Activated CD4-positive, alpha-beta T cell treated with anti-CD3 and anti-CD28 coated beads for 1 hour (primary cell): ENCODE data around the gene FRMPD2.
"Not testable (repeated sequence)": the region's sequence is repeated elsewhere in the genome, so short reads cannot be mapped to it uniquely, and the experiment has no call there.

Experiments used
- DNase-seq: peaks from one replicate; pipeline ENCODE4 v3.0.0-alpha.2; 2020

The FRMPD2 gene

DNA sequence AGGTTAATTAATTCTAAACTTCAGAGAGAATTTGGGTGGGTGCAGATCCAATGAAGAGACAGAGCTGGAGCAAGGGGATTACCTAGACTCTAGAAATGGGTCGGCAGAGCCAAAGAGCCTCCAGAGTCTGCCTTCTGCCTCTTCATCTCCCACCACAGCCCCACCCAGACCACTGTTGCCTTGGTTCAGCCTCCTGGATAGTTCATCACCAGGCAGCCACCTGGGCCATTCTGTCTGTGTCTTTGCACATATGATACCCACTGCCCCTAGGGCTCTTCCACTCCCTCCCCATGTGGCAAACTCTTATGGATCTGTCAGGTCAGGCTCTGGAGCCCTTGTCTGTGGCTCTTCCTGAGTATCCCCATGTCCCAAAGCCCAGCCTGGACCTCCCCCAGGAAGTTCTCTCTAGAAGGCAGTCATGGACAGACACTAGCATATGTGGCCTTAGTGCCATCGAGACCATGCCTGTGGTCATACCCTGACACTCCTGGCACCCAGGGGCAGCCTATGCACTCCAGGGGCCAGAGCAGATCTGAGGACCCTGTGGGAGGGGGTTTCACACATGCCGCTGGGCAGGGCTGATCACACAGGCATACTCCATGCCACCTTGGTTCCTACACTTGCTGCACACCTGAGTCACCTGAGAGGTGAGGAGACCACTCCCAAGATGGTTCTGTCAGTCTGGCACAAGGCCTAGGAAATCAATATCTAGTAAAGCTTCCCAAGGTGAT lies 41.6 kb downstream of the FRMPD2 start:
- no peak for DNase-seq

DNA sequence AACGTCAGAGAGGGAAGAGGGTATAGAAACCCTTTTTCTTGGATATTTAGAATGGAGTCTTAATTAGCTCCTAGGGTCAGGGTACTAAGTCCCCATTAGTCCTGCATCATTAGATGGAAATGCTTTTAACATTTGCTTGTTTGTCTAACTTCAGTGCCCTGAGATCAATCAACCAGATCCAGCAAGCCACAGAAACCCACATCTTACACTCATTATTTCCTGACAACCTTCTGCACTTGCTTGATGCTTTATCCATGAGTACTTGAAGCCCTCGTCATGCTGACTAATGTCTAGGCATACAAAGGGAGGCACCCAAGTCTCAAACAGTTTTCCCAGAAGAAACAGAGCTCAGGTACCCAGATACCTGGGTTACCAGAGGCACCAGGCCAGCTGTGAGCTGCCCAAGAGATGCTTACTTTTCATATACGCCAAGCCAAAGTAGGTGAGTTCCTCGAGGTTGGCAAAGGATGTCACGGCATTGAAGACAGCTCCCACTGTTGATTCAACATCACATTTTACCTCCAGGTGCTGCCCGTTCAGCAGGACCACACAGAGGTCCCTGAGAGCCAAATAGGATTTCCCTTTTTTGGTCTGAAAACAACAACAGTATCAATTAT lies 42.7 kb downstream of the FRMPD2 start:
- DNase-seq, result no peak

GRCh38 chr10:48231178-48231577 lies 43.3 kb downstream of the FRMPD2 start:
- DNase-seq, result no peak

DNA sequence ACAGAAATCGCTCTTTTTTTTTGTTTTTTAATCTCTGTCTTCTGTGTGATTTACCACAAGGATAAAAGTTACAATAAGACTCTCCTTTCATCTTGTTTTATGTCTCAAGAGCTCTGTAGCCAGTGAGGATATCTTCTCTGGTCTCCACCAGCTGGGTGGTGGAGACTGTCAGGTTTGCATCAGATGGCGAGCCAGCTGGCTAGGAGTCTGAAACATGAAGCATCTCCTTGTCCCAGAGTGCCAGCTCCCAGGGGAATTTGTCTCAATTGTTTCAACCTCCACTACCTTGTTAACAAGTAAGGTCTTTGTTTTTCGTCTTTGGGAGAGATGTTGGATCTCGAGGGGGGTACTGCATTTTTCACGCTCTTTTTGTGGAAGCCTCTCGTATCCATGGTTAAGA lies 47.3 kb downstream of the FRMPD2 start:
- no peak for DNase-seq

DNA sequence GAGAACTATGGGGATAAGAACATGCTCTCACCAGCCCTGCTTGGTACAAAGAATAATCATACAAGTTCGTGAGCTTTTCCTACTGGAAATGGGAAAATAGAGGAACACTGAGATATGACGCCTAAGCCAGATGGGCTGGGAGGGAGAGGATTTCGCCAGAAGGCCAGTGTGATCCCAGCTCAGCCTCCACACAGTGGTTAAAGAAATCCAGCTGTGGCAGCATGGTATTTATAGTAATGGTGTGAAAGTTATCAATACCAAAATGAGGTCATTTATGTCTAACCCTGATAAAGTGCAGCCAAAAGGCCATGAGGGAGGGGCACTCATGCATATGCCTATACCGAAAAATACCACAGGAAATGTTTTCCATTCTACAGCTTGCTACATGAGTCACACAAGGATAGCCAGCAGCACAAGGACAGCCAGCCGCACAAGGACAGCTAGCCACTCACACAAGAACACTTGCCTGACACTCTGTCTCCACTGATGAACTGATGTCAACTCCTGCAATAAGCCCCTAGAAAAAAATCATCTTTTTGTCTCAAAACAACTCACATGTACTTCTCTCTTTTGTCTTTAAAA lies 49.4 kb downstream of the FRMPD2 start:
- no peak for DNase-seq

- no peak for DNase-seq
Observed at GRCh38 chr10:48224296-48224695, 50.2 kb downstream of the FRMPD2 start.

- DNase-seq, result no peak
Observed at GRCh38 chr10:48221814-48222213, 52.7 kb downstream of the FRMPD2 start.

DNA sequence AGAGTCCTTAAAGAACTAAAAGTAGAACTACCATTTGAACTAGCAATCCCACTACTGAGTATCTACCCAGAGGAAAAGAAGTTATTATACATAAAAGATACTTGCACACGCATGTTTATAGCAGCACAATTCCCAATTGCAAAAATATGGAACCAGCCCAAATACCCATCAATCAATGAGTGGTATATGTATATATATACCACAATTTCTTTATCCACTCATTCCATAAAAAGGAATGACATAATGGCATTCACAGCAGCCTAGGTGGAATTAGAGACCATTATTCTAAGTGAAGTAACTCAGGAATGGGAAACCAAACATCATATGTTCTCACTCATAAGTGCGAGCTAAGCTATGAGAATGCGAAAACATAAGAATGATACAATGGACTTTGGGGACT lies 53.5 kb downstream of the FRMPD2 start:
- DNase-seq, result not testable (repeated sequence)

DNA sequence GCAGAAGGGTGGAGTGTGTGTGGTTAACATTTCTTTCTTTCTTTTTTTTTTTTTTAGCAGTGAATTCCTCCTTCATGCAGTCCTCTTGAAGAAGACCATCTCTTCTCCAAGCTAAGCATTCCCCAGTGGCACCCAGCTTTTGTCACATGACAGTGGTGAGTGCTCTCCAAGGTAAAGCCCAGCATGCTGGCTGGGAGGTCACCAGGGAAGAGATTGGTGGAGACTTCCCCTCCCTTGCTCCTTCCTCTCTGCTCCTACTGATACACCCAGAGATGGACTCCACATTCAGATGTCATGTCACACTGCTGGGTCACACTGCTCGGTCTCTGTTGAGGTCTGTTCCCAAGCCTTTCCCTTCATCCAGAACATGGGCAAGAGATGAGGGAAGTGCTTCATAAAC lies 55.3 kb downstream of the FRMPD2 start:
- no peak for DNase-seq

DNA sequence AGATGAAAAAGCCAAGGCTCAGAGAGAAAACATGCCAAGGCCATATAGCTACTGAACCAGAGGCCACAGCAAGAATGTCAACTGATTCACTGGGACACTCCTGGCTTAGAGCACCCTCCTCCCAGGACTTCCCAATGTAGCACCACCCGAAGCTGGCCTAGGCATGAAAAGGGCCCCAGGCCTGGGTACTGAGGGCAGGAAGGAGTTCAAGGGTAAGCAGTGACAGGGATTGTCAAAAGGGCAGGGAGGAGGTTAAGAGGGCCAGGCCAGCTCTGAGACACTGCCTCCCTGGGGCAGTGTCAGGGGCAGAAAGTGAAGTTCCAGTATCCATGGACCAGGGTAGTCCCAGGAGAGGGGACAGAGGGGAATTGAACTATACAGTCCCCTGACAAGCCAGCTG lies 57.8 kb downstream of the FRMPD2 start:
- DNase-seq, result no peak

DNA sequence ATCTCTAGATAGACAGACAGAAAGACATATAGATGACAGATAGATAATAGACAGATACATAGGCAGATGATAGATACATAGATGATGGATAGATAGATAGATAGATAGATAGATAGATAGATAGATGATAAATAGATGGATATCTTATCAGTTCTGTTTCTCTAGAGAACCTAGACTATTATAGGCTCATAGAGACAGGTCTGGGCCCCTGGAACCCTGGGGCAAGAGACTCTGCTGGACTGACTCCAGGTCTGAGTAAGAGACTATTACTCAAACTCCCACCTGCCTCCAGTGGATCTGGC lies 58.3 kb downstream of the FRMPD2 start:
- no peak for DNase-seq

GRCh38 chr10:48215486-48216203 lies 58.9 kb downstream of the FRMPD2 start:
- DNase-seq, result no peak

DNA sequence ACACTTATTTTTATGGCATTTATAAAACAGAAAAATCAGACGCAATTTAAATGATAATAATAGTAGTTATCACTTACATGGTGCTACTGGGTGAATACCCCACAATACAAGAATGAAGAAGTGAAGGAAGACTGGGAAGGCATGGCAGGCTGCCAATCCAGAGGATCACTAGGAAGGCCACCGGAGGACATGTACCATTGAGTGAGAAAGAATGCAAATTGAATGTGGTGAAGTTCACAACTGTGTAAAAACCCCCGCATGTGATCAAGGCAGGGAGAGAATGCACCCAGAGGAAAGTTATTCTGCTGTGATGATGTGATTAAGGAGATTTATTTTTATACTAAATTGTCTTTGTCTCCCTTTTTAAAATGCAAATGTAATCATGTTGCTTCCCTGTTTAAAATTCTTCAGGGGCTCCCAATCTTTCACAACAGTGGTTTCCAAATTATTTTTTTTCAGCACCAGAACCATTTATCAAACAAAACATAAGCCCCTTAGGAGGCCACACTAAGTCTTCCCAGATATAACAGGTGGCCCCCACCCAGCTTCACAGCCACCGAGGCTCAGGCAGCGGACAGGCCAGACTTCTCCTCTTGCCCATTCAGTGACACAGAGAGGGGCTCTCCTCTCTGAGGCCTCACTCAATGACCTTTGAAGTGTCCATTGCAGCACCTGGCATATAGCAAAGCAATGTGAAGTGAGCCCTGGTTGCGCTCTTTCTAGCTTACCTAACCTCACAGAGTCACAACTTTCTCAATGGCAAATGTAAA lies 59.6 kb downstream of the FRMPD2 start:
- DNase-seq, result no peak

- no peak for DNase-seq
Observed at GRCh38 chr10:48213047-48213446, 61.4 kb downstream of the FRMPD2 start.

DNA sequence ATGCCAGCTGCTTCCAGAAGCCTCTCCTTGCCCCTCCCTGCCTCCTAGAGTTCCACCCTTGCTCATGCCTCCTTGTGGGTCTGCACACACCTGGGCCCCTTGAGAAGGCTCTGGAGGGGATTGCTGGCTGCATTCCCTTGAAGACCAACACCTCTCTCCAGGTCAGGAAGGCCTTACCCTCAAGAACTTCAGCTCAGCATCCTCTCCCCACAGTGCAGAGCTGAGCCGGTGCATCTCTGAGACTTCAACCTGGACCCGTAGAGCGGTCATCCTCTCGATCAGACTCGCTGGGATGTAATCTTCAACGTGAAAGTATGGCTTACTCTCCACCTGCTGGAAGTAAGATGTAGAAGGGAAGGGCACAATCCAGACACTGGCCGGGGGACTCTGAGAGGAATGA lies 62.7 kb downstream of the FRMPD2 start:
- no peak for DNase-seq

GRCh38 chr10:48210966-48211365 lies 63.5 kb downstream of the FRMPD2 start:
- no peak for DNase-seq

- no peak for DNase-seq
Observed at GRCh38 chr10:48210391-48210790, 64.1 kb downstream of the FRMPD2 start.

GRCh38 chr10:48209241-48209640 lies 65.3 kb downstream of the FRMPD2 start:
- no peak for DNase-seq

DNA sequence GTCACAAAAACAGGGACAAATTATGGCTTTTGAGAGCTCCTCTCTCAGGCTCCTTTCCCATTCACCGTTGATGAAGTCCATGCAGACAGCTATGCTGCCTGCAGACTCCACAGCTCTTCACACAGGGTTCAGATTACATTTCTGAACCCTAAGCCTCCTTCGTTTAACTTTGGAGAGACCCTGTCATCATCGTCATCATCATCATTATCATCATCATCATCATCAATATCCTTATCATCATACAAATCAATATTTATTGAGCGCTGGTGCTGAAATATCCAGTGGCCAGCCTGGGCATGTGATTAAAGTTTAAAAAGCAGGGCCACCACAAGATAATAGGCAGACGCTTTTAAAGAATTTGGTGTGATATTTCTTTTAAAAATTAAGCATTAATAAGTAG lies 66.6 kb downstream of the FRMPD2 start:
- no peak for DNase-seq

DNA sequence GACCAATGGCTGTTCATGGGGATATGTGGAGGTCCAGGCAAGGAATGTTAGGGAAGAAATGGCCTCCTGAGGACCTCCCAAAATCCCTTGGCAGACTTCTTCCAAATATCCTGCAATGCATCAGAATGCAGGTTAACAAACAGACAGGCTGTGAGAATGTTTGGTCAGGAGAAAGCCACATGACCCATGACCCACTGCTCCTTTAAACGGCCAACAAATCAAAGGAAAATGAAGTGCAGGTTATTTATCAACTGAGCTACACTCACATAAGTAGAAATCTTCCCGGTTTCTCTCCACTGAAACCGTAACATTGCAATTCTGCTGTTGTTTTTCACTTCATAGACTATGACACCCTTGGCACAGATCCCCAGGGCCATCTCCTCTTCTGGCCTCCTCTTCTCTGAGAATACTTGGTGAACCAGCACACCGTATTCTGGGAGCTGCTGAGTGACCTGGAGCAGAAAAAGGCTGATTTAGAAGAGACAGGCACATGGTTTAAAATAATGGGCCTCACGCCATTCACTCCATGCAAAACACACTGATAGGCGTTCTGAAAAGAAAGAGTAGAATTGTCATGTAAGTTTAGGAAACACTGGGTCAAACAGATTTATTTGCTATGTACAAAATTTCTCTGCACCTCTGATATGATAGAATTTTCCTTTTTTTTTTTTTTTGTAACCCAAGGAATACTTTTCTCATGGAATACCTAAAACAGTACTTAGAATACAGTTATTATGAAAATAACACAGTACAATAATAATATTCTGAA lies 67.8 kb downstream of the FRMPD2 start:
- no peak for DNase-seq

GRCh38 chr10:48205918-48206317 lies 68.6 kb downstream of the FRMPD2 start:
- DNase-seq, result no peak

- DNase-seq, result no peak
Observed at GRCh38 chr10:48199580-48200377, 74.7 kb downstream of the FRMPD2 start.
